Keratinocyte (primary cell): ENCODE results near the gene NAP1L4. TPM values are rescaled to one million over a fixed set of nuclear protein-coding genes. Genes with fewer than 3 reads are reported as not detected.

ENCODE experiments used
- DNase-seq: peaks from one replicate; pipeline ENCODE4 v3.0.0-alpha.2; 2011; ENCODE audit warnings: low read depth, missing footprints, low spot score
- FAIRE-seq: peaks from 2 replicates; lab custom pipeline; 2011; peaks lifted over from hg19 to GRCh38; lab: Jason Lieb, UNC
- H2AFZ ChIP-seq: 2 replicates; pipeline ENCODE4 v1.6.0; 2012; ENCODE audit warnings: low read length, control low read depth, inconsistent platforms; ENCODE audit not compliant: control insufficient read depth
- H3K27ac ChIP-seq: 2 replicates; pipeline ENCODE4 v1.5.1; 2011; ENCODE audit warnings: low read length; ENCODE audit not compliant: control insufficient read depth, insufficient read depth
- H3K27me3 ChIP-seq: 3 replicates; pipeline ENCODE4 v1.6.0; 2011; ENCODE audit warnings: low read length; ENCODE audit not compliant: control insufficient read depth, insufficient read depth; ENCODE audit errors: extremely low read depth
- H3K36me3 ChIP-seq, 2 experiments: 2 replicates in 1 of 2; 3 replicates in 1 of 2; pipeline ENCODE4 v1.5.1; 2011; ENCODE audit warnings: low read length in 2 of 2, mild to moderate bottlenecking in 1 of 2; ENCODE audit not compliant: control insufficient read depth in 2 of 2, insufficient read depth in 2 of 2; ENCODE audit errors: extremely low read depth in 1 of 2
- H3K4me1 ChIP-seq: 3 replicates; pipeline ENCODE4 v1.5.1; 2011; ENCODE audit warnings: low read length; ENCODE audit not compliant: control insufficient read depth, insufficient read depth; ENCODE audit errors: extremely low read depth
- H3K4me2 ChIP-seq: 3 replicates; pipeline ENCODE4 v1.6.0; 2011; ENCODE audit warnings: low read depth, low read length; ENCODE audit not compliant: control insufficient read depth, insufficient read depth; ENCODE audit errors: extremely low read depth
- H3K4me3 ChIP-seq, 3 experiments: fragments of 200-600 bp in 1 of 3; sonication (generic) in 1 of 3; 2 replicates in 2 of 3; 3 replicates in 1 of 3; pipeline ENCODE4 v1.5.1; 2011 to 2016; ENCODE audit warnings: low read length in 3 of 3, mild to moderate bottlenecking in 3 of 3, control low read depth in 2 of 3, inconsistent platforms in 1 of 3, low read depth in 1 of 3, mixed read lengths in 1 of 3, mixed run types in 1 of 3, moderate library complexity in 1 of 3; ENCODE audit not compliant: control insufficient read depth in 2 of 3, insufficient read depth in 2 of 3; ENCODE audit errors: extremely low read depth in 1 of 3
- H3K79me2 ChIP-seq: 2 replicates; pipeline ENCODE4 v1.6.0; 2012; ENCODE audit warnings: low read length; ENCODE audit not compliant: control insufficient read depth, insufficient read depth
- H3K9ac ChIP-seq: 3 replicates; pipeline ENCODE4 v1.6.0; 2011; ENCODE audit warnings: low read length; ENCODE audit not compliant: control insufficient read depth, insufficient read depth; ENCODE audit errors: extremely low read depth
- H3K9me1 ChIP-seq: 3 replicates; pipeline ENCODE4 v1.6.0; 2011; ENCODE audit warnings: low read length; ENCODE audit not compliant: control insufficient read depth, insufficient read depth; ENCODE audit errors: extremely low read depth
- H3K9me3 ChIP-seq: 2 replicates; pipeline ENCODE4 v1.5.1; 2012; ENCODE audit warnings: low read depth, low read length; ENCODE audit not compliant: control insufficient read depth
- H4K20me1 ChIP-seq: 3 replicates; pipeline ENCODE4 v1.6.0; 2011; ENCODE audit warnings: low read length; ENCODE audit not compliant: control insufficient read depth, insufficient read depth; ENCODE audit errors: extremely low read depth
- EZH2 ChIP-seq: IDR thresholded peaks from one replicate; pipeline ENCODE4 v1.6.1; 2012; ENCODE audit warnings: inconsistent platforms, mild to moderate bottlenecking, low read length, moderate library complexity
- dilution Hi-C: fragments of 300-500 bp; cut with MboI; formaldehyde crosslinking; loops from one replicate; pipeline ENCODE4 v1.7.0; 2020; ENCODE audit warnings: low sequenced_read_pairs; ENCODE audit not compliant: extremely low pct_ligation_motif_present
- polyA plus RNA-seq, 5 experiments: library from polyadenylated mRNA; depleted of rRNA in 3 of 5; stranded (reverse) in 3 of 5; stranded (forward) in 1 of 5; unstranded in 1 of 5; fragments of >200 nt; gene quantifications; 1 replicate in 1 of 5; 2 replicates in 3 of 5; 3 replicates in 1 of 5; pipeline versions ENCODE4 v1.2.1 to v1.2.3, GENCODE V29; 2011 to 2012; ENCODE audit warnings: missing spikeins in 2 of 5, low read depth in 1 of 5, low replicate concordance in 1 of 5
- TF ChIP-seq, protein P1 (sequence below), 3 experiments: IDR thresholded peaks in 1 of 3; conservative IDR thresholded peaks in 1 of 3; optimal IDR thresholded peaks in 1 of 3; 2 replicates in 2 of 3; 3 replicates in 1 of 3; pipeline versions ENCODE3 to v1.5.1; 2011; ENCODE audit warnings: low read length in 3 of 3, mild to moderate bottlenecking in 3 of 3, moderate library complexity in 2 of 3, control low read depth in 1 of 3, inconsistent platforms in 1 of 3; ENCODE audit not compliant: insufficient read depth in 2 of 3; ENCODE audit errors: extremely low read depth in 1 of 3

Gene NAP1L4
- polyA plus RNA-seq, 1 donor (not counting 4 experiments of a cell fraction or from before 2014, with no cell fraction given): 136 TPM

DNA sequence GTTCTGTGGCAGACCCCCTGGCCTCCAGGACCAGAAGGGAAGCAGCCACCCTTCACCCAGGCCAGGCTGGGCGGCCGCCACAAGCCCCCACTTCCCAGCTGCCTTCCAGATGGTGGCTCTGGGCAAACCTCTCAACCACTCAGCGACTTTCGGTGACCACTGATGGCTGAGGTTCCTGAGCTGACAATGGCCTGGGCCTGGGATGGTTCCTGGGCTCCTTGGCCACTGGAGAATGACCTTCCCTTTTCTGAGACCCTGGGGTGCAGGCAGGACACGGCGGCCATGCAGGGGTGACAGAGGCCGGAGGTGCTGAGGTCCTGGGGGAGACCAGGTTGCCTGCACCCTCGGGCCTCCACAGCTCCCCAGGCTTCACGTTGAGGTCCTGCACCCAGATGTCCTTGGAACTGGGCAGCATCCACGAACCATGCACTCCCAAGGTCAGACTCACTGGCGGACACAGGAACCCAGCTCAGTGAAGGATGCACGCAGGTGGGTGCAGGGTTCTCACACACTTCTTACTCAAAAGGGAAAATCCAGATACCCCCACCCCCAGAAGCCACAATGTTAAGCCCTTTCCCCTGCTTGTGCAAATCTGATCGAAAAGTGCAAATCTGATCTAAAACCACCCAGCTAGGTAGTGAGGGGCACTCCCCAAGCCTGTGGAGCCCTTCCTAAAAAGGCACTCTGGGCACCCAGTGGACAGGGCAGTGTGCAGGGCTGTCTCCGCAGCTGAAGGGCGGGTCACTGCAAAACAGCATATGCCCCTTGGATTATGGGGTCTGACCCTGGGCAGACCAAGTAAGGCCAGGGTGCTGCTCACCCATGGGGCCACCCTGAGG is 49.0 kb downstream of the NAP1L4 start:
- Histone ChIP-seq H3K4me3 (no peak overlapping the region), H3K9me1 (no peaks in the 10 kb centered on the region), H3K9me3 (peaks cover 2% of the 10 kb centered on the region), H2AFZ (no peak overlapping the region), H3K4me1 (peaks cover 21% of the 10 kb centered on the region), H4K20me1 (peaks cover 11% of the 10 kb centered on the region), H3K27me3 (no peaks in the 10 kb centered on the region), H3K79me2 (no peaks in the 10 kb centered on the region), H3K9ac (no peak overlapping the region), H3K36me3 (peaks cover 9 to 28% of the 10 kb centered on the region in 2 experiments), H3K4me2 (no peak overlapping the region), H3K27ac (no peak overlapping the region)
- TF ChIP-seq, protein P1, sequence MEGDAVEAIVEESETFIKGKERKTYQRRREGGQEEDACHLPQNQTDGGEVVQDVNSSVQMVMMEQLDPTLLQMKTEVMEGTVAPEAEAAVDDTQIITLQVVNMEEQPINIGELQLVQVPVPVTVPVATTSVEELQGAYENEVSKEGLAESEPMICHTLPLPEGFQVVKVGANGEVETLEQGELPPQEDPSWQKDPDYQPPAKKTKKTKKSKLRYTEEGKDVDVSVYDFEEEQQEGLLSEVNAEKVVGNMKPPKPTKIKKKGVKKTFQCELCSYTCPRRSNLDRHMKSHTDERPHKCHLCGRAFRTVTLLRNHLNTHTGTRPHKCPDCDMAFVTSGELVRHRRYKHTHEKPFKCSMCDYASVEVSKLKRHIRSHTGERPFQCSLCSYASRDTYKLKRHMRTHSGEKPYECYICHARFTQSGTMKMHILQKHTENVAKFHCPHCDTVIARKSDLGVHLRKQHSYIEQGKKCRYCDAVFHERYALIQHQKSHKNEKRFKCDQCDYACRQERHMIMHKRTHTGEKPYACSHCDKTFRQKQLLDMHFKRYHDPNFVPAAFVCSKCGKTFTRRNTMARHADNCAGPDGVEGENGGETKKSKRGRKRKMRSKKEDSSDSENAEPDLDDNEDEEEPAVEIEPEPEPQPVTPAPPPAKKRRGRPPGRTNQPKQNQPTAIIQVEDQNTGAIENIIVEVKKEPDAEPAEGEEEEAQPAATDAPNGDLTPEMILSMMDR (optimal IDR thresholded peaks at IDR 0.05 in 1 of 3, IDR thresholded peaks at IDR 0.05 in 1 of 3, conservative IDR thresholded peaks at IDR 0.05 in 1 of 3; ENCODE audit: extremely low read depth in 1 of 3, insufficient read depth in 2 of 3, low read length in 3 of 3): no peak
- no peak for TF ChIP-seq EZH2
- dilution Hi-C loops: no loop called here
- FAIRE-seq (no peak), DNase-seq (no peak)

- Histone ChIP-seq H4K20me1 (peaks cover 11% of the 10 kb centered on the region), H2AFZ (no peak overlapping the region), H3K4me2 (no peak overlapping the region), H3K4me3 (no peak overlapping the region), H3K9ac (no peak overlapping the region), H3K79me2 (no peaks in the 10 kb centered on the region), H3K9me1 (no peaks in the 10 kb centered on the region), H3K4me1 (peaks cover 21% of the 10 kb centered on the region), H3K36me3 (peaks cover 6 to 24% of the 10 kb centered on the region in 2 experiments), H3K27me3 (no peaks in the 10 kb centered on the region), H3K27ac (no peak overlapping the region), H3K9me3 (peaks cover 5% of the 10 kb centered on the region)
- TF ChIP-seq, protein P1 (optimal IDR thresholded peaks at IDR 0.05 in 1 of 3, IDR thresholded peaks at IDR 0.05 in 1 of 3, conservative IDR thresholded peaks at IDR 0.05 in 1 of 3; ENCODE audit: extremely low read depth in 1 of 3, insufficient read depth in 2 of 3, low read length in 3 of 3): no peak
- TF ChIP-seq EZH2: no peak
- FAIRE-seq (no peak), DNase-seq (no peak)
- dilution Hi-C loops: no loop called here
Measured at GRCh38 chr11:2942447-2942846, 49.7 kb downstream of the NAP1L4 start.
